Measurements from ENCODE around the gene EDIL3. TPM values are rescaled to one million over a fixed set of nuclear protein-coding genes. Genes with fewer than 3 reads are reported as not detected.

Gene EDIL3
- total RNA-seq, 2 experiments from 2014 or later = not detected

GRCh38 chr5:83924171-83924570, 460.5 kb downstream of the EDIL3 start:
- ChIA-PET CTCF (ENCODE audit: unreplicated experiment) (no interaction called here), POLR2A (no interaction called here)
- no peaks in the 10 kb centered on the region for H4K20me1 ChIP-seq (ENCODE audit: insufficient read depth, low read length)
- no TSS peak for BruUV-seq (replicated peaks)
- H3K9me3 ChIP-seq (ENCODE audit: low read length) = no peaks in the 10 kb centered on the region
- H3K4me2 ChIP-seq (ENCODE audit: low read length) = no peak overlapping the region
- TF ChIP-seq EZH2phosphoT487 (IDR thresholded peaks at IDR 0.05; ENCODE audit: borderline replicate concordance, low read depth, low read length) = no peak
- TF ChIP-seq, protein P1, sequence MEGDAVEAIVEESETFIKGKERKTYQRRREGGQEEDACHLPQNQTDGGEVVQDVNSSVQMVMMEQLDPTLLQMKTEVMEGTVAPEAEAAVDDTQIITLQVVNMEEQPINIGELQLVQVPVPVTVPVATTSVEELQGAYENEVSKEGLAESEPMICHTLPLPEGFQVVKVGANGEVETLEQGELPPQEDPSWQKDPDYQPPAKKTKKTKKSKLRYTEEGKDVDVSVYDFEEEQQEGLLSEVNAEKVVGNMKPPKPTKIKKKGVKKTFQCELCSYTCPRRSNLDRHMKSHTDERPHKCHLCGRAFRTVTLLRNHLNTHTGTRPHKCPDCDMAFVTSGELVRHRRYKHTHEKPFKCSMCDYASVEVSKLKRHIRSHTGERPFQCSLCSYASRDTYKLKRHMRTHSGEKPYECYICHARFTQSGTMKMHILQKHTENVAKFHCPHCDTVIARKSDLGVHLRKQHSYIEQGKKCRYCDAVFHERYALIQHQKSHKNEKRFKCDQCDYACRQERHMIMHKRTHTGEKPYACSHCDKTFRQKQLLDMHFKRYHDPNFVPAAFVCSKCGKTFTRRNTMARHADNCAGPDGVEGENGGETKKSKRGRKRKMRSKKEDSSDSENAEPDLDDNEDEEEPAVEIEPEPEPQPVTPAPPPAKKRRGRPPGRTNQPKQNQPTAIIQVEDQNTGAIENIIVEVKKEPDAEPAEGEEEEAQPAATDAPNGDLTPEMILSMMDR (conservative IDR thresholded peaks at IDR 0.05; ENCODE audit: low read length) = no peak
- intact Hi-C loops (cut with micrococcal nuclease; ENCODE audit: unreplicated experiment) = no loop called here
- H3K79me2 ChIP-seq (ENCODE audit: insufficient read depth, low read depth, low read length) = no peaks in the 10 kb centered on the region
- H3K9me2 ChIP-seq (ENCODE audit: insufficient read depth, low read length) = no peaks in the 10 kb centered on the region
- no peak for DNase-seq (ENCODE audit: low spot score)
- no peaks in the 10 kb centered on the region for H3K36me3 ChIP-seq (ENCODE audit: insufficient read depth, low read length)
- no peaks in the 10 kb centered on the region for H3K4me1 ChIP-seq (ENCODE audit: insufficient read depth, low read length, poor library complexity, severe bottlenecking)
- no peak overlapping the region for H2AFZ ChIP-seq (ENCODE audit: low read length)
- no peak overlapping the region for H3K4me3 ChIP-seq (ENCODE audit: low read depth, low read length, poor library complexity, severe bottlenecking)
- no peak overlapping the region for H3K27ac ChIP-seq (ENCODE audit: low read depth, low read length, poor library complexity, severe bottlenecking)

GRCh38 chr5:83922699-83923098, 462.0 kb downstream of the EDIL3 start:
- ChIA-PET POLR2A (interaction anchor here (0.5 kb wide), 1 partner anchor 183 kb away, joined by 4 read pairs; no protein-coding TSS in a partner anchor), CTCF (ENCODE audit: unreplicated experiment) (no interaction called here)
- Histone ChIP-seq H3K4me2 (ENCODE audit: low read length) (no peak overlapping the region), H3K9me2 (ENCODE audit: insufficient read depth, low read length) (no peaks in the 10 kb centered on the region), H3K4me1 (ENCODE audit: insufficient read depth, low read length, poor library complexity, severe bottlenecking) (no peaks in the 10 kb centered on the region), H3K36me3 (ENCODE audit: insufficient read depth, low read length) (no peaks in the 10 kb centered on the region), H3K27ac (ENCODE audit: low read depth, low read length, poor library complexity, severe bottlenecking) (no peak overlapping the region), H3K9me3 (ENCODE audit: low read length) (no peaks in the 10 kb centered on the region), H3K79me2 (ENCODE audit: insufficient read depth, low read depth, low read length) (no peaks in the 10 kb centered on the region), H4K20me1 (ENCODE audit: insufficient read depth, low read length) (no peaks in the 10 kb centered on the region), H2AFZ (ENCODE audit: low read length) (no peak overlapping the region), H3K4me3 (ENCODE audit: low read depth, low read length, poor library complexity, severe bottlenecking) (no peak overlapping the region)
- DNase-seq (ENCODE audit: low spot score) = no peak
- no peak for TF ChIP-seq EZH2phosphoT487 (IDR thresholded peaks at IDR 0.05; ENCODE audit: borderline replicate concordance, low read depth, low read length)
- TF ChIP-seq, protein P1 (conservative IDR thresholded peaks at IDR 0.05; ENCODE audit: low read length) = no peak
- no TSS peak for BruUV-seq (replicated peaks)
- intact Hi-C loops (cut with micrococcal nuclease; ENCODE audit: unreplicated experiment) = no loop called here

GRCh38 chr5:83921666-83922193, 462.9 kb downstream of the EDIL3 start:
- Histone ChIP-seq H3K79me2 (ENCODE audit: insufficient read depth, low read depth, low read length) (no peaks in the 10 kb centered on the region), H3K4me3 (ENCODE audit: low read depth, low read length, poor library complexity, severe bottlenecking) (no peak overlapping the region), H2AFZ (ENCODE audit: low read length) (no peak overlapping the region), H4K20me1 (ENCODE audit: insufficient read depth, low read length) (no peaks in the 10 kb centered on the region), H3K4me2 (ENCODE audit: low read length) (no peak overlapping the region), H3K4me1 (ENCODE audit: insufficient read depth, low read length, poor library complexity, severe bottlenecking) (no peaks in the 10 kb centered on the region), H3K27ac (ENCODE audit: low read depth, low read length, poor library complexity, severe bottlenecking) (no peak overlapping the region), H3K9me2 (ENCODE audit: insufficient read depth, low read length) (no peaks in the 10 kb centered on the region), H3K9me3 (ENCODE audit: low read length) (no peaks in the 10 kb centered on the region), H3K36me3 (ENCODE audit: insufficient read depth, low read length) (no peaks in the 10 kb centered on the region)
- POLR2A ChIA-PET = no interaction called here
- CTCF ChIA-PET (ENCODE audit: unreplicated experiment) = no interaction called here
- TF ChIP-seq, protein P1 (conservative IDR thresholded peaks at IDR 0.05; ENCODE audit: low read length) = no peak
- no peak for TF ChIP-seq EZH2phosphoT487 (IDR thresholded peaks at IDR 0.05; ENCODE audit: borderline replicate concordance, low read depth, low read length)
- DNase-seq (ENCODE audit: low spot score) = no peak
- BruUV-seq (replicated peaks) = no TSS peak
- intact Hi-C loops (cut with micrococcal nuclease; ENCODE audit: unreplicated experiment) = no loop called here
